Panc1 (cell line): ENCODE results near the gene SLC6A1. TPM values are rescaled to one million over a fixed set of nuclear protein-coding genes. Genes with fewer than 3 reads are reported as not detected.

Experiments
- ATAC-seq: fragments of 200-7000 bp; cut with Tn5 transposase; 2 replicates; pipeline ENCODE4 v1.9.1; 2020; ENCODE audit warnings: mild to moderate bottlenecking, moderate library complexity
- BruUV-seq: library from RNA; stranded (reverse); fragments of 400-500 nt; replicated peaks from 2 replicates; lab custom pipeline; 2021; lab: Mats Ljungman, UMichigan
- CTCF ChIA-PET: fragments of 300-600 bp; sonication (Branson Sonifier 250); formaldehyde crosslinking; loops from one replicate; lab custom pipeline; 2022; ENCODE audit warnings: antibody characterized with exemption; lab: Charles Lee
- POLR2A ChIA-PET: fragments of 300-600 bp; sonication (Branson Sonifier 250); formaldehyde crosslinking; loops from one replicate; lab custom pipeline; 2022; ENCODE audit warnings: antibody characterized with exemption; lab: Charles Lee
- DNase-seq: peaks from one replicate; pipeline ENCODE4 v3.0.0-alpha.2; 2010; ENCODE audit warnings: low read depth, low spot score
- H3K27ac ChIP-seq: 2 replicates; pipeline ENCODE4 v1.5.1; 2011; ENCODE audit warnings: mild to moderate bottlenecking, low read length, inconsistent platforms
- H3K27me3 ChIP-seq: fragments of 200-500 bp; sonication (Bioruptor generic); 2 replicates; pipeline ENCODE4 v1.6.0; 2014; ENCODE audit warnings: low read length, inconsistent platforms; ENCODE audit not compliant: control insufficient read depth, insufficient read depth
- H3K36me3 ChIP-seq: fragments of 200-500 bp; sonication (Bioruptor generic); 2 replicates; pipeline ENCODE4 v1.5.1; 2014; ENCODE audit warnings: inconsistent platforms, mild to moderate bottlenecking, low read length, moderate library complexity; ENCODE audit not compliant: control insufficient read depth, insufficient read depth
- H3K4me1 ChIP-seq: 2 replicates; pipeline ENCODE4 v1.5.1; 2011; ENCODE audit warnings: inconsistent platforms, mild to moderate bottlenecking, low read length, moderate library complexity; ENCODE audit not compliant: control insufficient read depth, insufficient read depth
- H3K4me3 ChIP-seq, 2 experiments: 2 replicates each; pipeline ENCODE4 v1.5.1; 2011 to 2012; ENCODE audit warnings: low read depth in 2 of 2, low read length in 2 of 2, mild to moderate bottlenecking in 2 of 2, inconsistent platforms in 1 of 2, moderate library complexity in 1 of 2
- H3K9me3 ChIP-seq: fragments of 200-500 bp; sonication (Bioruptor generic); 2 replicates; pipeline ENCODE4 v1.5.1; 2014; ENCODE audit warnings: low read depth, mild to moderate bottlenecking, inconsistent platforms, low read length, moderate library complexity; ENCODE audit not compliant: control insufficient read depth, insufficient read depth
- POLR2AphosphoS5 ChIP-seq: IDR thresholded peaks from 2 replicates; pipeline ENCODE4 v1.6.1; 2012; ENCODE audit warnings: mild to moderate bottlenecking, low read depth, low read length, moderate library complexity
- SIN3A ChIP-seq: IDR thresholded peaks from 2 replicates; pipeline ENCODE4 v1.6.1; 2012; ENCODE audit warnings: low read depth, mild to moderate bottlenecking, low read length, moderate library complexity, borderline replicate concordance; ENCODE audit not compliant: insufficient read depth
- TCF7L2 ChIP-seq: IDR thresholded peaks from 2 replicates; pipeline ENCODE4 v1.6.1; 2011; ENCODE audit warnings: mild to moderate bottlenecking, low read depth, low read length, inconsistent platforms
- in situ Hi-C: cut with HindIII; loops from 2 replicates; pipeline ENCODE4 v1.10.0; 2016; ENCODE audit warnings: low sequenced_read_pairs, low pct_unique_long_range_greater_than_20kb
- intact Hi-C: fragments of 100-400 bp; cut with micrococcal nuclease; formaldehyde crosslinking; loops from one replicate; pipeline ENCODE4 v1.10.0; 2022; ENCODE audit not compliant: unreplicated experiment
- total RNA-seq: library from RNA; stranded (reverse); gene quantifications from one replicate; pipeline ENCODE4 v1.2.1, GENCODE V29; 2021; ENCODE audit not compliant: unreplicated experiment
- TF ChIP-seq, protein P1 (sequence below), 2 experiments: IDR thresholded peaks; 2 replicates each; pipeline ENCODE4 v1.6.1; 2011 to 2012; ENCODE audit warnings: low read depth in 2 of 2, control low read depth in 1 of 2, low read length in 1 of 2, mild to moderate bottlenecking in 1 of 2, moderate library complexity in 1 of 2; ENCODE audit not compliant: insufficient read depth in 1 of 2
- TF ChIP-seq, protein P2 (sequence below): fragments of 450-650 bp; IDR thresholded peaks from 2 replicates; pipeline ENCODE4 v1.5.1; 2017; ENCODE audit warnings: mild to moderate bottlenecking

Gene SLC6A1
- total RNA-seq, 1 experiment from 2014 or later = not detected

DNA sequence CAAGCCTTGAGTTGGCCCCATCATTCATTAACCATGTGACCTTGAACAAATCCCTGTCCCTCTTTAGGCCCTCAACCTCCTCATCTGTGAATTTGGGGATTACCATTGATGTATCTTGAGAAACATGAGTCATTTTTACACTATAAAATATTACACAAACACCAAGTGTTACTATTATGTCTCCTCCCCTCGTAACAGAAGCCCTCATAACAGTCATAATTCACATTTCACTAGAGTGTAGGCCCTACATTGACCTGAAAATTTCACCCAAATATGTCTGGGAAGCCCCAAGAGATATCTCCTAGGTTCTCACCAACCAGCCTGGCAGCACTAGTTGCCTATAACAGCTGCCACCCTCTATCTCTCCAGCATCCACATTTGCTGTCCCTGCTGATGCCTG lies 15.8 kb upstream of the SLC6A1 start:
- H3K27me3 ChIP-seq = no peaks in the 10 kb centered on the region
- DNase-seq (no peak), ATAC-seq (no peak)
- TF ChIP-seq, protein P1, sequence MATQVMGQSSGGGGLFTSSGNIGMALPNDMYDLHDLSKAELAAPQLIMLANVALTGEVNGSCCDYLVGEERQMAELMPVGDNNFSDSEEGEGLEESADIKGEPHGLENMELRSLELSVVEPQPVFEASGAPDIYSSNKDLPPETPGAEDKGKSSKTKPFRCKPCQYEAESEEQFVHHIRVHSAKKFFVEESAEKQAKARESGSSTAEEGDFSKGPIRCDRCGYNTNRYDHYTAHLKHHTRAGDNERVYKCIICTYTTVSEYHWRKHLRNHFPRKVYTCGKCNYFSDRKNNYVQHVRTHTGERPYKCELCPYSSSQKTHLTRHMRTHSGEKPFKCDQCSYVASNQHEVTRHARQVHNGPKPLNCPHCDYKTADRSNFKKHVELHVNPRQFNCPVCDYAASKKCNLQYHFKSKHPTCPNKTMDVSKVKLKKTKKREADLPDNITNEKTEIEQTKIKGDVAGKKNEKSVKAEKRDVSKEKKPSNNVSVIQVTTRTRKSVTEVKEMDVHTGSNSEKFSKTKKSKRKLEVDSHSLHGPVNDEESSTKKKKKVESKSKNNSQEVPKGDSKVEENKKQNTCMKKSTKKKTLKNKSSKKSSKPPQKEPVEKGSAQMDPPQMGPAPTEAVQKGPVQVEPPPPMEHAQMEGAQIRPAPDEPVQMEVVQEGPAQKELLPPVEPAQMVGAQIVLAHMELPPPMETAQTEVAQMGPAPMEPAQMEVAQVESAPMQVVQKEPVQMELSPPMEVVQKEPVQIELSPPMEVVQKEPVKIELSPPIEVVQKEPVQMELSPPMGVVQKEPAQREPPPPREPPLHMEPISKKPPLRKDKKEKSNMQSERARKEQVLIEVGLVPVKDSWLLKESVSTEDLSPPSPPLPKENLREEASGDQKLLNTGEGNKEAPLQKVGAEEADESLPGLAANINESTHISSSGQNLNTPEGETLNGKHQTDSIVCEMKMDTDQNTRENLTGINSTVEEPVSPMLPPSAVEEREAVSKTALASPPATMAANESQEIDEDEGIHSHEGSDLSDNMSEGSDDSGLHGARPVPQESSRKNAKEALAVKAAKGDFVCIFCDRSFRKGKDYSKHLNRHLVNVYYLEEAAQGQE (IDR thresholded peaks at IDR 0.05; ENCODE audit: insufficient read depth in 1 of 2, low read depth in 2 of 2, low read length in 1 of 2) = no peak
- TF ChIP-seq POLR2AphosphoS5 (no peak), TCF7L2 (no peak), SIN3A (no peak)
- TF ChIP-seq, protein P2, sequence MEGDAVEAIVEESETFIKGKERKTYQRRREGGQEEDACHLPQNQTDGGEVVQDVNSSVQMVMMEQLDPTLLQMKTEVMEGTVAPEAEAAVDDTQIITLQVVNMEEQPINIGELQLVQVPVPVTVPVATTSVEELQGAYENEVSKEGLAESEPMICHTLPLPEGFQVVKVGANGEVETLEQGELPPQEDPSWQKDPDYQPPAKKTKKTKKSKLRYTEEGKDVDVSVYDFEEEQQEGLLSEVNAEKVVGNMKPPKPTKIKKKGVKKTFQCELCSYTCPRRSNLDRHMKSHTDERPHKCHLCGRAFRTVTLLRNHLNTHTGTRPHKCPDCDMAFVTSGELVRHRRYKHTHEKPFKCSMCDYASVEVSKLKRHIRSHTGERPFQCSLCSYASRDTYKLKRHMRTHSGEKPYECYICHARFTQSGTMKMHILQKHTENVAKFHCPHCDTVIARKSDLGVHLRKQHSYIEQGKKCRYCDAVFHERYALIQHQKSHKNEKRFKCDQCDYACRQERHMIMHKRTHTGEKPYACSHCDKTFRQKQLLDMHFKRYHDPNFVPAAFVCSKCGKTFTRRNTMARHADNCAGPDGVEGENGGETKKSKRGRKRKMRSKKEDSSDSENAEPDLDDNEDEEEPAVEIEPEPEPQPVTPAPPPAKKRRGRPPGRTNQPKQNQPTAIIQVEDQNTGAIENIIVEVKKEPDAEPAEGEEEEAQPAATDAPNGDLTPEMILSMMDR = no peak
- BruUV-seq = no TSS peak
- intact Hi-C loops (no loop called here), in situ Hi-C loops (no loop called here)
- no peaks in the 10 kb centered on the region for H3K9me3 ChIP-seq
- H3K4me1 ChIP-seq = no peaks in the 10 kb centered on the region
- H3K27ac ChIP-seq = no peak overlapping the region
- no peaks in the 10 kb centered on the region for H3K36me3 ChIP-seq
- H3K4me3 ChIP-seq = no peak overlapping the region
- POLR2A ChIA-PET = no interaction called here
- CTCF ChIA-PET = no interaction called here

DNA sequence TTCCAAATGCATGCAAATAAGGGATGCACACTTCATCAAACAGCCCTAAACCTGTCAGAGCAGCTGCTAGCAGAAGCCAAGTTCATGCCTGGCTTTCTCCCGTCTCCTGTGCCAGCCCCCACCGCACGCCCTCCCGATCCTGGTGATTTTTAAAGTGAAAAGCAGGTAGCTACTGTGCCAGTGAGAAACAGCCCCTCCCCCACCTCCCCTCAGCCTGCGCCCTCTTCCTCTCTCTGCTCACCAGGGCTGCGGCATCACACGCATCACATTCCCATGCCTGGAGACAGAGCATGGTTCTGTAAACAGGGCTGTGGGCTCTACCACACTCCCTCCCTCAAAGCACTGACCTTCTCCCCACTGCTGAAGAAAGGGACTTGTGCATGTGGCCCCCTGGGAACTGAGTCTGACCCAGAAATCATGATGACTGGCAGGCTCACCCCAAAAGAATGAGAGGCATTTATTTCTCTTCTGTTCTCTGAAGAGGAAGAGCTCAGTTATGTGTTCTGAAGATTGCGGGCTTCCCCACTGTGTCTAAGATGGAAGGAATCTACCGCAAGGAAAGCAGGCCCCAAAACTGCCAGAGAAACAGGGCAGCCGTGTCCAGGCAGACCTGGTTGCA lies 14.5 kb upstream of the SLC6A1 start:
- POLR2A ChIA-PET = no interaction called here
- intact Hi-C loops = no loop called here
- in situ Hi-C loops = no loop called here
- TF ChIP-seq, protein P2 = no peak
- TF ChIP-seq SIN3A (no peak), POLR2AphosphoS5 (no peak), TCF7L2 (no peak)
- TF ChIP-seq, protein P1 (IDR thresholded peaks at IDR 0.05; ENCODE audit: insufficient read depth in 1 of 2, low read depth in 2 of 2, low read length in 1 of 2) = no peak
- Histone ChIP-seq H3K9me3 (no peaks in the 10 kb centered on the region), H3K27me3 (peaks cover 3% of the 10 kb centered on the region), H3K36me3 (no peaks in the 10 kb centered on the region), H3K4me3 (no peak overlapping the region), H3K4me1 (no peaks in the 10 kb centered on the region), H3K27ac (no peak overlapping the region)
- ATAC-seq = no peak
- CTCF ChIA-PET = interaction anchor here (0.7 kb wide), 1 partner anchor 9 kb away, joined by 4 read pairs; no protein-coding TSS in a partner anchor
- no TSS peak for BruUV-seq
- no peak for DNase-seq
